Stimulated activated CD4-positive, alpha-beta T cell treated with anti-CD3 and anti-CD28 coated beads, Interleukin-2, amount 100 ng/mL, for 4 hours (primary cell): Measurements from ENCODE around the gene IPO7.
A peak's percentile ranks its signal among the peaks of the same experiment; 100 is the strongest.
"Not testable (repeated sequence)": the region's sequence is repeated elsewhere in the genome, so short reads cannot be mapped to it uniquely, and the experiment has no call there.

Experiments used
- DNase-seq: peaks from one replicate; pipeline ENCODE4 v3.0.0-alpha.2; 2020; ENCODE audit warnings: low read depth

Gene IPO7

GRCh38 chr11:9384535-9385326 is at the start of gene IPO7:
IPO7 (plus strand) TSS chr11:9384652; CDS start chr11:9384764, 112 bp downstream.
- peak; percentile 86 for DNase-seq

- DNase-seq: no peak
These were observed 42.7 kb upstream of the IPO7 start for GRCh38 chr11:9341638-9342178.

- DNase-seq: no peak
These were observed 40.3 kb upstream of the IPO7 start for GRCh38 chr11:9344061-9344680.

- DNase-seq: no peak
These were observed 37.4 kb upstream of the IPO7 start for GRCh38 chr11:9347100-9347499.

GRCh38 chr11:9347779-9348178 is 36.7 kb upstream of the IPO7 start:
- not testable (repeated sequence) for DNase-seq

- no peak for DNase-seq
These were observed 33.1 kb upstream of the IPO7 start for GRCh38 chr11:9351321-9351881.

GRCh38 chr11:9357041-9357440 is 27.4 kb upstream of the IPO7 start:
- DNase-seq: no peak

- not testable (repeated sequence) for DNase-seq
These were observed 23.4 kb upstream of the IPO7 start for GRCh38 chr11:9360862-9361622.

- no peak for DNase-seq
These were observed 22.0 kb upstream of the IPO7 start for GRCh38 chr11:9362393-9362863.

GRCh38 chr11:9363954-9364912 is 20.2 kb upstream of the IPO7 start:
- DNase-seq: peak; percentile 73

- DNase-seq: no peak
These were observed 16.9 kb upstream of the IPO7 start for GRCh38 chr11:9367551-9367950.

- DNase-seq: no peak
These were observed 7.4 kb upstream of the IPO7 start for GRCh38 chr11:9377036-9377435.

- DNase-seq: no peak
These were observed 5.4 kb upstream of the IPO7 start for GRCh38 chr11:9379041-9379440.

- DNase-seq: no peak
These were observed 3.7 kb upstream of the IPO7 start for GRCh38 chr11:9380773-9381172.

GRCh38 chr11:9385327-9385899 is 961 bp downstream of the IPO7 start:
- no peak for DNase-seq

- no peak for DNase-seq
These were observed 1.6 kb downstream of the IPO7 start for GRCh38 chr11:9386086-9386485.

- no peak for DNase-seq
These were observed 2.4 kb downstream of the IPO7 start for GRCh38 chr11:9386901-9387300.

- no peak for DNase-seq
These were observed 11.9 kb downstream of the IPO7 start for GRCh38 chr11:9396310-9396709.

- DNase-seq: no peak
These were observed 12.3 kb downstream of the IPO7 start for GRCh38 chr11:9396752-9397151.
